Stomach (tissue), 9 donors: ENCODE results near the gene NELFCD. TPM values are rescaled to one million over a fixed set of nuclear protein-coding genes. Genes with fewer than 3 reads are reported as not detected.
A peak's percentile ranks its signal among the peaks of the same experiment; 100 is the strongest.

ENCODE experiments used
- DNase-seq, 2 donors: peaks; one replicate each; pipeline versions ENCODE4 v3.0.0 to v3.0.0-alpha.2; 2013 to 2019
- H3K27ac ChIP-seq, 5 donors: fragments of 200-600 bp in 4 of 5; sonication (generic) in 4 of 5; one replicate each; pipeline ENCODE4 v1.5.1; 2013 to 2019; ENCODE audit warnings: mild to moderate bottlenecking in 1 of 5, moderate library complexity in 1 of 5
- H3K27me3 ChIP-seq, 3 donors: fragments of 200-600 bp; sonication (generic); one replicate each; pipeline ENCODE4 v1.5.1; 2017 to 2019; ENCODE audit warnings: mixed run types in 1 of 3
- H3K36me3 ChIP-seq, 4 donors: fragments of 200-600 bp; sonication (generic); 1 replicate in 3 of 4; 2 replicates in 1 of 4; pipeline ENCODE4 v1.5.1; 2016 to 2019
- H3K4me1 ChIP-seq, 4 donors: fragments of 200-600 bp; sonication (generic); one replicate each; pipeline ENCODE4 v1.5.1; 2016 to 2019
- H3K4me3 ChIP-seq, 4 donors: fragments of 200-600 bp; sonication (generic) in 3 of 4; one replicate each; pipeline ENCODE4 v1.5.1; 2016 to 2019; ENCODE audit warnings: mild to moderate bottlenecking in 1 of 4
- H3K9me3 ChIP-seq, 4 donors: fragments of 200-600 bp; sonication (generic); one replicate each; pipeline ENCODE4 v1.5.1; 2016 to 2019
- EP300 ChIP-seq: sonication (generic); formaldehyde crosslinking; IDR thresholded peaks from one replicate; pipeline ENCODE4 v1.6.1; 2017; ENCODE audit warnings: antibody characterized with exemption
- POLR2A ChIP-seq, 4 donors: fragments of 450-650 bp; IDR thresholded peaks; one replicate each; pipeline ENCODE4 v1.6.1; 2016; ENCODE audit warnings: antibody characterized with exemption in 4 of 4, control low read depth in 2 of 4, mild to moderate bottlenecking in 1 of 4, moderate library complexity in 1 of 4
- POLR2AphosphoS5 ChIP-seq, 3 donors: sonication (generic); formaldehyde crosslinking; IDR thresholded peaks; one replicate each; pipeline ENCODE4 v1.6.1; 2016; ENCODE audit warnings: antibody characterized with exemption in 3 of 3
- WGBS, 5 donors: extraction: QIAGEN DNeasy Blood & Tissue Kit in 3 of 5; methylation state at CpG; one replicate each; pipeline versions ENCODE4 v1.1.5 to v1.1.7; 2013 to 2018; 5-methylcytosine and 5-hydroxymethylcytosine counted together
- intact Hi-C: fragments of 100-400 bp; cut with DNase I; formaldehyde crosslinking; loops from one replicate; pipeline ENCODE4 v1.15.1; 2023; ENCODE audit warnings: low total_unique reads
- polyA plus RNA-seq, 3 donors: library from polyadenylated mRNA; stranded (reverse); fragments of 200-250 nt; gene quantifications; one replicate each; pipeline ENCODE4 v1.2.3, GENCODE V29; 2013
- total RNA-seq, 5 donors: library from RNA; depleted of rRNA; stranded (reverse); fragments of >200 nt; gene quantifications; one replicate each; pipeline versions ENCODE4 v1.1.0 to v1.2.3, GENCODE V29; 2014 to 2016
- TF ChIP-seq, protein P1 (sequence below), 7 experiments: fragments of 450-650 bp in 4 of 7; fragments of 200-600 bp in 3 of 7; sonication (generic) in 3 of 7; IDR thresholded peaks; one replicate each; pipeline ENCODE4 v1.5.1; 2016 to 2019; ENCODE audit warnings: antibody characterized with exemption in 7 of 7, control low read depth in 2 of 7, mild to moderate bottlenecking in 1 of 7
- donor health status: healthy with polysubstance abuse.
- donor health status: Bipolar disorder and iron deficiency.
- donor health status: healthy.

NELFCD gene
- total and polyA plus RNA-seq, 8 donors = 20.9 to 59.5 (median 41.2) TPM

DNA sequence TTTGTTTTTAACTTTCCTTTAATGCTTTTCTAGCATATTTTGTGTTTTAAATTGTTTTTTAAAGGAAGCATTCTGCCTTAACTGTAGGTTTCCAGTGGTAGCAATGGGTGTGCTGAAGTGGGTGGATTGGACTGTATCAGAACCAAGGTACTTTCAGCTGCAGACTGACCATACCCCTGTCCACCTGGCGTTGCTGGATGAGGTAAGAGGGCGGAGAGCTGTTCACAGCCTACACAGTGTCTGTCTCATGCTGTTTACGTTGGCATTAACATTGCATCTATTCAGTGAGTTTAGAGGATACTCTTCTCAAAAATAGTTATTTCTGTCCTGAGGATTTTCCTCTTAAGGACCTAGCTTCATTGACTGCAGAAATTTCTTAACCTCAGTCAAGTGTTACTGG, 11.9 kb downstream of the NELFCD start:
- Histone ChIP-seq H3K36me3 (peaks cover 89 to 100% (median 100%) of the 10 kb centered on the region in 4 donors), H3K4me3 (no peak overlapping the region), H3K27me3 (no peaks in the 10 kb centered on the region), H3K4me1 (peaks cover 0 to 14% (median 8%) of the 10 kb centered on the region in 4 donors), H3K27ac (peak overlapping the region in 1 of 5 donors; percentile 36), H3K9me3 (no peaks in the 10 kb centered on the region)
- 80 to 93% (median 86%) methylated on average over 3 of the region's 3 CpGs for WGBS, 5 donors
- intact Hi-C loops = no loop called here
- DNase-seq = no peak
- TF ChIP-seq POLR2A (IDR thresholded peaks at IDR 0.05) = no peak
- no peak for TF ChIP-seq EP300

- Histone ChIP-seq H3K27ac (no peak overlapping the region), H3K27me3 (no peaks in the 10 kb centered on the region), H3K36me3 (peaks cover 84 to 100% (median 100%) of the 10 kb centered on the region in 4 donors), H3K4me1 (peaks cover 0 to 14% (median 8%) of the 10 kb centered on the region in 4 donors), H3K9me3 (no peaks in the 10 kb centered on the region), H3K4me3 (no peak overlapping the region)
- DNase-seq = no peak
- WGBS, 5 donors = 82 to 84% (median 83%) methylated on average over 23 of the region's 23 CpGs
- intact Hi-C loops = no loop called here
- TF ChIP-seq POLR2A (IDR thresholded peaks at IDR 0.05) = no peak
- TF ChIP-seq EP300 = no peak
- TF ChIP-seq, protein P1, sequence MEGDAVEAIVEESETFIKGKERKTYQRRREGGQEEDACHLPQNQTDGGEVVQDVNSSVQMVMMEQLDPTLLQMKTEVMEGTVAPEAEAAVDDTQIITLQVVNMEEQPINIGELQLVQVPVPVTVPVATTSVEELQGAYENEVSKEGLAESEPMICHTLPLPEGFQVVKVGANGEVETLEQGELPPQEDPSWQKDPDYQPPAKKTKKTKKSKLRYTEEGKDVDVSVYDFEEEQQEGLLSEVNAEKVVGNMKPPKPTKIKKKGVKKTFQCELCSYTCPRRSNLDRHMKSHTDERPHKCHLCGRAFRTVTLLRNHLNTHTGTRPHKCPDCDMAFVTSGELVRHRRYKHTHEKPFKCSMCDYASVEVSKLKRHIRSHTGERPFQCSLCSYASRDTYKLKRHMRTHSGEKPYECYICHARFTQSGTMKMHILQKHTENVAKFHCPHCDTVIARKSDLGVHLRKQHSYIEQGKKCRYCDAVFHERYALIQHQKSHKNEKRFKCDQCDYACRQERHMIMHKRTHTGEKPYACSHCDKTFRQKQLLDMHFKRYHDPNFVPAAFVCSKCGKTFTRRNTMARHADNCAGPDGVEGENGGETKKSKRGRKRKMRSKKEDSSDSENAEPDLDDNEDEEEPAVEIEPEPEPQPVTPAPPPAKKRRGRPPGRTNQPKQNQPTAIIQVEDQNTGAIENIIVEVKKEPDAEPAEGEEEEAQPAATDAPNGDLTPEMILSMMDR (IDR thresholded peaks at IDR 0.05) = no peak
- no peak for TF ChIP-seq POLR2AphosphoS5 (IDR thresholded peaks at IDR 0.05)
Observed at GRCh38 chr20:58993332-58994248, 12.5 kb downstream of the NELFCD start.

DNA sequence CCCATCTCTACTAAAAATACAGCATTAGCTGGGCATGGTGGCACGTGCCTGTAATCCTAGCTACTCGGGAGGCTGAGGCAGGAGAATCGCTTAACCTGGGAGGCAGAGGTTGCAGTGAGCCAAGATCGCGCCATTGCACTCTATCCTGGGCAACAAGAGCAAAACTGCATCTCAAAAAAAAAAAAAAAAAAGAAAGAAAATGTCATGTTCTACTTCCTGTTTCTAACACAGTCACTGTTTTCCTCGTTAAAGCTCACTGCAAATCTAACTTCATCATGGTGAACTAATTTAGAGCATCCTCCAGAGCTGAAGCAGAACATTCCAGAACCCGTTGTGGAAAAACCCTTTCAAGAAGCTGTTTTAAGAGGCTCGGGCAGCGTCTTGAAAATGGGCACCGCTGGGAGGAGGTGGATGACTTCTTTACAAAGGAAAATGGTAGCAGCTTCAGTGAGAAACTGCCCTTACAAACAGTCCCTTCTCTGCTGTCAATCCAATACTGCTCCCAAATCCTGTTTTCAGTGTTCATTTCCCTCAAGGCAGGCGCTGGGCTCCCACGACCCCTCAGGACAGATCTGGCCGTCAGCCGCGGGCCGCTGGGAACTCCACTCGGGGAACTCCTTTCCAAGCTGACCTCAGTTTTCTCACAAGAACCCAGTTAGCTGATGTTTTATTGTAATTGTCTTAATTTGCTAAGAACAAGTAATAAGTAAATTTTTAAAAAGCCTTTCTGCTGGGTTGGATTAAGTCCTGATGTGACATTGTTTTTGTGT, 13.5 kb downstream of the NELFCD start:
- WGBS, 5 donors = 80 to 88% (median 86%) methylated on average over 17 of the region's 17 CpGs
- DNase-seq = no peak
- Histone ChIP-seq H3K36me3 (peaks cover 80 to 100% (median 100%) of the 10 kb centered on the region in 4 donors), H3K27me3 (no peaks in the 10 kb centered on the region), H3K4me1 (peaks cover 0 to 14% (median 8%) of the 10 kb centered on the region in 4 donors), H3K27ac (no peak overlapping the region), H3K9me3 (no peaks in the 10 kb centered on the region), H3K4me3 (no peak overlapping the region)
- intact Hi-C loops = no loop called here
- TF ChIP-seq POLR2A (IDR thresholded peaks at IDR 0.05) = no peak
- TF ChIP-seq POLR2AphosphoS5 (IDR thresholded peaks at IDR 0.05) = no peak
- no peak for TF ChIP-seq EP300
- TF ChIP-seq, protein P1 (IDR thresholded peaks at IDR 0.05) = no peak

DNA sequence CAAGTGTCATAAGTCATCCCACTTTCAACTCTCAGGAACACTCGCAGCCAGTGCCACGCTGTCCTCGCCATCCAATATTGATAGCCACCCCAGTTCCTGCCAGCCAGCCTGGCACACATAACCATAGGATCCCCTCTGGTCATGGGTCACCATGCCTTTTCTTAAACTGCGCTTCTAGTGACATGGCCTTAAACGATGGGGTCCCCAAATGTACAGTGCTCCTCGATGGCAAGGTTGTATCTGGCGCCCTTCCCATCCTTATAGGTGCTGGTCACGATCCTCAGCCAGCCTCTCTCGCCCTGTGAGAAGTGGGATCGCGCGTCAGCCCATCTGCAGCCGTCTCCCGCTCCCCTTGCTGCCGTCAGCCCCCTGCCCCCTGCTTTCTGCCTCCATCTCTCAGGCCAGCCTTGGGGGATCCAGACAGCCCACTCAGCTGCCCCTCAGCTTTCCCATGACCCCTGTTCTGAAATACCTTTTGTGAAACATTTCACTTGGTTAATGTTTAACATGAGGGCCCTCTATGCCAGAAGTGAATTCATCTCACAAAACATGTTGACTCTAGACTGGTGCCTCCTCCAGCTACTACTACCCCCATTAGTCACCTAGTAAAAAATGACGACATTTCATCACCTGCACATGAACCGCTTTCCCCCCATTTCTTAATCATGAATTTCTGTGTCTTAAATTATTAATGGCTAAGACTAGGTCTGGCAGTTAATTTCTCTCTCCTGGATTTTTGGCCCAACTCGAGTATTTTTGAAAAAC, 14.6 kb downstream of the NELFCD start:
- TF ChIP-seq POLR2AphosphoS5 (IDR thresholded peaks at IDR 0.05) (no peak), EP300 (no peak), POLR2A (IDR thresholded peaks at IDR 0.05) (no peak)
- TF ChIP-seq, protein P1 (IDR thresholded peaks at IDR 0.05) = no peak
- 65 to 78% (median 72%) methylated on average over 18 of the region's 18 CpGs for WGBS, 5 donors
- no peaks in the 10 kb centered on the region for H3K9me3 ChIP-seq
- peaks cover 71 to 100% (median 99%) of the 10 kb centered on the region in 4 donors for H3K36me3 ChIP-seq
- DNase-seq = peak in 1 of 2 donors; percentile 82
- intact Hi-C loops = no loop called here
- peak overlapping the region in 1 of 5 donors; percentile 38 for H3K27ac ChIP-seq
- H3K27me3 ChIP-seq = no peaks in the 10 kb centered on the region
- no peak overlapping the region for H3K4me3 ChIP-seq
- H3K4me1 ChIP-seq = peaks cover 0 to 14% (median 8%) of the 10 kb centered on the region in 4 donors
